ENCODE data around the gene LCN2. TPM values are rescaled to one million over a fixed set of nuclear protein-coding genes. Genes with fewer than 3 reads are reported as not detected.

Gene LCN2
- total RNA-seq, 1 donor from 2014 or later = not detected

Other genes with a start within 250 kb of the LCN2 start
- gene ST6GALNAC6, start 249.8 kb upstream of the LCN2 start, total RNA-seq = 43.3 TPM
- gene ST6GALNAC4, start 232.4 kb upstream of the LCN2 start, total RNA-seq = 21.9 TPM
- gene PIP5KL1, start 218.7 kb upstream of the LCN2 start, total RNA-seq = not detected
- 11.9 TPM for gene DPM2, start 211.6 kb upstream of the LCN2 start, total RNA-seq
- 25.3 TPM for gene EEIG1, start 168.5 kb upstream of the LCN2 start, total RNA-seq
- 5.1 TPM for gene NAIF1, start 82.1 kb upstream of the LCN2 start, total RNA-seq
- gene SLC25A25, start 81.2 kb upstream of the LCN2 start, total RNA-seq = 5.9 TPM
- gene PTGES2, start 21.7 kb upstream of the LCN2 start, total RNA-seq = 158 TPM
- 36.1 TPM for gene BBLN, start 10.8 kb downstream of the LCN2 start, total RNA-seq
- gene CIZ1, start 42.1 kb downstream of the LCN2 start, total RNA-seq = 69.3 TPM
- gene DNM1, start 53.9 kb downstream of the LCN2 start, total RNA-seq = 6.1 TPM
- 76.4 TPM for gene GOLGA2, start 126.6 kb downstream of the LCN2 start, total RNA-seq
- 14.9 TPM for gene SWI5, start 126.8 kb downstream of the LCN2 start, total RNA-seq
- gene TRUB2, start 173.0 kb downstream of the LCN2 start, total RNA-seq = 37.4 TPM
- 29.1 TPM for gene COQ4, start 173.4 kb downstream of the LCN2 start, total RNA-seq
- 19.2 TPM for gene SLC27A4, start 191.1 kb downstream of the LCN2 start, total RNA-seq
- 52.9 TPM for gene URM1, start 221.9 kb downstream of the LCN2 start, total RNA-seq